WTC11 (cell line): ENCODE results near the gene CTRB1. TPM values are rescaled to one million over a fixed set of nuclear protein-coding genes. Genes with fewer than 3 reads are reported as not detected.

Source experiments
- ATAC-seq: fragments of 200-7000 bp; cut with Tn5 transposase; 2 replicates; pipeline ENCODE4 v1.10.0; 2021; ENCODE audit warnings: mild to moderate bottlenecking, moderate library complexity
- CTCF ChIA-PET: fragments of 300-600 bp; sonication (Branson Sonifier 250); formaldehyde crosslinking; loops from one replicate; lab custom pipeline; 2021; ENCODE audit warnings: antibody characterized with exemption; lab: Charles Lee
- POLR2A ChIA-PET: fragments of 350-600 bp; sonication (Branson Sonifier 250); formaldehyde crosslinking; loops from one replicate; lab custom pipeline; 2021; ENCODE audit warnings: antibody characterized with exemption; lab: Charles Lee
- DNase-seq: peaks from one replicate; pipeline ENCODE4 v3.0.0; 2021; ENCODE audit warnings: low spot score
- H3K27ac Mint-ChIP-seq: 2 replicates; pipeline ENCODE4 v1.8.0; 2021; ENCODE audit warnings: mixed read lengths
- H3K27me3 Mint-ChIP-seq: 2 replicates; pipeline ENCODE4 v1.8.0; 2021; ENCODE audit warnings: low read depth, mild to moderate bottlenecking, moderate library complexity, mixed read lengths
- H3K36me3 Mint-ChIP-seq: 2 replicates; pipeline ENCODE4 v1.8.0; 2021; ENCODE audit warnings: mixed read lengths
- H3K4me1 Mint-ChIP-seq: 2 replicates; pipeline ENCODE4 v1.8.0; 2022; ENCODE audit warnings: mixed read lengths
- H3K4me3 Mint-ChIP-seq: 2 replicates; pipeline ENCODE4 v1.8.0; 2021; ENCODE audit warnings: mild to moderate bottlenecking, moderate library complexity, mixed read lengths
- H3K9me3 Mint-ChIP-seq: 2 replicates; pipeline ENCODE4 v1.8.0; 2021; ENCODE audit warnings: mixed read lengths
- AFF4 ChIP-seq: sonication (generic); formaldehyde crosslinking; IDR thresholded peaks from 2 replicates; pipeline ENCODE4 v1.8.1; 2023; ENCODE audit warnings: mild to moderate bottlenecking, missing genetic modification reagents, borderline replicate concordance
- ATF2 ChIP-seq: sonication (generic); formaldehyde crosslinking; IDR thresholded peaks from 2 replicates; pipeline ENCODE4 v1.8.1; 2022; ENCODE audit warnings: low read depth, missing genetic modification reagents, borderline replicate concordance
- CTCF ChIP-seq: fragments of 200-600 bp; IDR thresholded peaks from 2 replicates; pipeline ENCODE4 v1.8.0; 2022; ENCODE audit warnings: antibody characterized with exemption
- GRHL2 ChIP-seq: fragments of 250-450 bp; sonication (Bioruptor Pico); IDR thresholded peaks from 2 replicates; pipeline ENCODE4 v1.8.0; 2022; ENCODE audit warnings: mild to moderate bottlenecking, moderate library complexity; ENCODE audit not compliant: insufficient replicate concordance, severe bottlenecking
- HMGA2 ChIP-seq: fragments of 250-450 bp; sonication (Bioruptor Pico); IDR thresholded peaks from 2 replicates; pipeline ENCODE4 v1.4.0; 2021; ENCODE audit warnings: mild to moderate bottlenecking, moderate library complexity
- HMGXB4 ChIP-seq: sonication (generic); formaldehyde crosslinking; IDR thresholded peaks from 2 replicates; pipeline ENCODE4 v1.8.1; 2023; ENCODE audit warnings: mild to moderate bottlenecking, moderate library complexity, missing genetic modification reagents
- IRF1 ChIP-seq: sonication (generic); formaldehyde crosslinking; IDR thresholded peaks from 2 replicates; pipeline ENCODE4 v1.8.0; 2023; ENCODE audit warnings: missing genetic modification reagents
- MXD4 ChIP-seq: fragments of 250-450 bp; sonication (Bioruptor Pico); IDR thresholded peaks from 2 replicates; pipeline ENCODE4 v1.8.0; 2021; ENCODE audit warnings: mild to moderate bottlenecking, moderate library complexity, borderline replicate concordance
- MYBL2 ChIP-seq: sonication (generic); formaldehyde crosslinking; IDR thresholded peaks from 2 replicates; pipeline ENCODE4 v1.8.1; 2023; ENCODE audit warnings: mild to moderate bottlenecking, moderate library complexity, missing genetic modification reagents
- PREB ChIP-seq: sonication (generic); formaldehyde crosslinking; IDR thresholded peaks from 2 replicates; pipeline ENCODE4 v1.8.1; 2022; ENCODE audit warnings: mild to moderate bottlenecking, missing genetic modification reagents, moderate library complexity, borderline replicate concordance
- SP1 ChIP-seq: sonication (generic); formaldehyde crosslinking; conservative IDR thresholded peaks from 2 replicates; pipeline ENCODE4 v1.8.1; 2022; ENCODE audit warnings: missing genetic modification reagents
- STAT6 ChIP-seq: sonication (generic); formaldehyde crosslinking; conservative IDR thresholded peaks from 2 replicates; pipeline ENCODE4 v1.8.1; 2023; ENCODE audit warnings: mild to moderate bottlenecking, low read depth, missing genetic modification reagents, moderate library complexity
- TCF7 ChIP-seq: sonication (generic); formaldehyde crosslinking; IDR thresholded peaks from 2 replicates; pipeline ENCODE4 v1.8.0; 2022; ENCODE audit warnings: mild to moderate bottlenecking, low read depth, missing genetic modification reagents, moderate library complexity
- TEAD1 ChIP-seq: sonication (generic); formaldehyde crosslinking; IDR thresholded peaks from 2 replicates; pipeline ENCODE4 v1.8.0; 2022; ENCODE audit warnings: mild to moderate bottlenecking, missing genetic modification reagents
- ZBTB43 ChIP-seq: sonication (generic); formaldehyde crosslinking; IDR thresholded peaks from 2 replicates; pipeline ENCODE4 v1.8.1; 2023; ENCODE audit warnings: mild to moderate bottlenecking, missing genetic modification reagents
- ZNF138 ChIP-seq: sonication (generic); formaldehyde crosslinking; conservative IDR thresholded peaks from 2 replicates; pipeline ENCODE4 v1.8.1; 2022; ENCODE audit warnings: mild to moderate bottlenecking, moderate library complexity, missing genetic modification reagents
- total RNA-seq: library from RNA; stranded (reverse); gene quantifications from 3 replicates; pipeline ENCODE4 v1.2.3, GENCODE V29; 2021

Gene CTRB1
- total RNA-seq, 1 experiment from 2014 or later, result 3.9 TPM

- Mint-ChIP-seq H3K27ac (no peak overlapping the region), H3K27me3 (no peaks in the 10 kb centered on the region), H3K4me1 (peaks cover 16% of the 10 kb centered on the region), H3K4me3 (no peak overlapping the region), H3K36me3 (peaks cover 37% of the 10 kb centered on the region), H3K9me3 (no peaks in the 10 kb centered on the region)
- TF ChIP-seq ZBTB43 (CRISPR knock-in tag) (0 out of 2 replicates have a peak, but pooled peaks have one; percentile 33), SP1 (CRISPR knock-in tag) (no peak)
- no peak for ATAC-seq
- peak; percentile 8 for DNase-seq
- ChIA-PET POLR2A (no interaction called here), CTCF (interaction anchor here (0.8 kb wide), 1 partner anchor 148 kb away, joined by 5 read pairs; no protein-coding TSS in a partner anchor)
Measured at GRCh38 chr16:75236736-75237397, 18.1 kb downstream of the CTRB1 start.

- H3K4me3 Mint-ChIP-seq, result no peak overlapping the region
- TF ChIP-seq HMGXB4 (CRISPR knock-in tag) (no peak), HMGA2 (CRISPR knock-in tag) (no peak), MYBL2 (CRISPR knock-in tag) (no peak), PREB (CRISPR knock-in tag) (no peak), IRF1 (CRISPR knock-in tag) (no peak), TCF7 (CRISPR knock-in tag) (no peak), MXD4 (no peak), CTCF (no peak), ATF2 (CRISPR knock-in tag) (no peak), AFF4 (CRISPR knock-in tag) (no peak), TEAD1 (CRISPR knock-in tag) (no peak), GRHL2 (CRISPR knock-in tag) (no peak), ZNF138 (no peak), STAT6 (no peak)
Measured at GRCh38 chr16:75237398-75238131, 18.8 kb downstream of the CTRB1 start.

More at GRCh38 chr16:75237398-75238131, 18.8 kb downstream of the CTRB1 start:
- DNase-seq (no peak), ATAC-seq (no peak)
- Mint-ChIP-seq H3K27me3 (no peaks in the 10 kb centered on the region), H3K27ac (0 out of 2 replicates have a peak overlapping the region, but pooled peaks have one; percentile 32), H3K9me3 (no peaks in the 10 kb centered on the region), H3K4me1 (peaks cover 16% of the 10 kb centered on the region), H3K36me3 (peaks cover 42% of the 10 kb centered on the region)
- POLR2A ChIA-PET, result no interaction called here
- CTCF ChIA-PET, result no interaction called here
